Measurements from ENCODE around the gene SLC25A5.

GRCh38 chrX:119503484-119503861 is 35.2 kb downstream of the SLC25A5 start:
- no peak for TF ChIP-seq CTCF (IDR thresholded peaks at IDR 0.05)
- no peak for TF ChIP-seq ZBTB43 (CRISPR knock-in tag; IDR thresholded peaks at IDR 0.05)
- no peak for TF ChIP-seq USF2 (CRISPR knock-in tag; IDR thresholded peaks at IDR 0.05)
- no peak for TF ChIP-seq PREB (CRISPR knock-in tag; IDR thresholded peaks at IDR 0.05; ENCODE audit: borderline replicate concordance)
- TF ChIP-seq JUN (CRISPR knock-in tag; IDR thresholded peaks at IDR 0.05), result no peak
- no peak for TF ChIP-seq HMGXB4 (CRISPR knock-in tag; IDR thresholded peaks at IDR 0.05)
